Fibroblast of lung (primary cell): Measurements from ENCODE around the gene CDH7.

Experiments
- EZH2 ChIP-seq: IDR thresholded peaks from 2 replicates; pipeline ENCODE4 v1.5.1; 2012; ENCODE audit warnings: low read length, control low read depth, mild to moderate bottlenecking; ENCODE audit errors: missing control alignments
- TF ChIP-seq, protein P1 (sequence below), 2 donors: IDR thresholded peaks in 1 of 2; conservative IDR thresholded peaks in 1 of 2; 1 replicate in 1 of 2; 2 replicates in 1 of 2; pipeline ENCODE4 v1.5.1; 2011 to 2012; ENCODE audit warnings: low read length in 2 of 2, control low read depth in 1 of 2, inconsistent platforms in 1 of 2, low read depth in 1 of 2, mild to moderate bottlenecking in 1 of 2

DNA sequence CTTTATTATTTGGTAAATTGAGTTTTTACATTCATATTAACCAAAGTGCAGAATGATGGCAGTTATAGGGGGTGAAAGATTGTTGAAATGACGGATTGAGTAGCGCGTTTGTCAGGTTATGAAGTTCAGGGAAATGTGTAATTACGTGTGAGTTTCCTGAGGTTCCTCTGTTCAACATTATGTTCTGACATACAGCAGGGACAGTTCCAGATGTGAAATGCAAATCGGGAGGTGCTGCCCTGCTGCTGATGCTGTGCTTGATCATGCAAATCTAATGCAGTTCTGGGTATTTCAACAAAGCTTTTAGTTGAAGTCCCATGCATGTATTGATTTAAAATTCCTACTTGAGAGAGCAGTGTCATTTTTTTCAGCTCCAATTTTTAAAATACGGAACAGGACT lies 57.9 kb downstream of the CDH7 start:
- TF ChIP-seq, protein P1, sequence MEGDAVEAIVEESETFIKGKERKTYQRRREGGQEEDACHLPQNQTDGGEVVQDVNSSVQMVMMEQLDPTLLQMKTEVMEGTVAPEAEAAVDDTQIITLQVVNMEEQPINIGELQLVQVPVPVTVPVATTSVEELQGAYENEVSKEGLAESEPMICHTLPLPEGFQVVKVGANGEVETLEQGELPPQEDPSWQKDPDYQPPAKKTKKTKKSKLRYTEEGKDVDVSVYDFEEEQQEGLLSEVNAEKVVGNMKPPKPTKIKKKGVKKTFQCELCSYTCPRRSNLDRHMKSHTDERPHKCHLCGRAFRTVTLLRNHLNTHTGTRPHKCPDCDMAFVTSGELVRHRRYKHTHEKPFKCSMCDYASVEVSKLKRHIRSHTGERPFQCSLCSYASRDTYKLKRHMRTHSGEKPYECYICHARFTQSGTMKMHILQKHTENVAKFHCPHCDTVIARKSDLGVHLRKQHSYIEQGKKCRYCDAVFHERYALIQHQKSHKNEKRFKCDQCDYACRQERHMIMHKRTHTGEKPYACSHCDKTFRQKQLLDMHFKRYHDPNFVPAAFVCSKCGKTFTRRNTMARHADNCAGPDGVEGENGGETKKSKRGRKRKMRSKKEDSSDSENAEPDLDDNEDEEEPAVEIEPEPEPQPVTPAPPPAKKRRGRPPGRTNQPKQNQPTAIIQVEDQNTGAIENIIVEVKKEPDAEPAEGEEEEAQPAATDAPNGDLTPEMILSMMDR (conservative IDR thresholded peaks at IDR 0.05 in 1 of 2, IDR thresholded peaks at IDR 0.05 in 1 of 2; ENCODE audit: low read depth in 1 of 2, low read length in 2 of 2), result no peak
- no peak for TF ChIP-seq EZH2
